ENCODE results near the gene CASD1. TPM values are rescaled to one million over a fixed set of nuclear protein-coding genes. Genes with fewer than 3 reads are reported as not detected.

Gene CASD1
- total and polyA plus RNA-seq, 10 of the 15 experiments (the other 5 are each of a cell fraction or from before 2014, with no cell fraction given) = 4.0 to 18.6 (median 10.7) TPM

DNA sequence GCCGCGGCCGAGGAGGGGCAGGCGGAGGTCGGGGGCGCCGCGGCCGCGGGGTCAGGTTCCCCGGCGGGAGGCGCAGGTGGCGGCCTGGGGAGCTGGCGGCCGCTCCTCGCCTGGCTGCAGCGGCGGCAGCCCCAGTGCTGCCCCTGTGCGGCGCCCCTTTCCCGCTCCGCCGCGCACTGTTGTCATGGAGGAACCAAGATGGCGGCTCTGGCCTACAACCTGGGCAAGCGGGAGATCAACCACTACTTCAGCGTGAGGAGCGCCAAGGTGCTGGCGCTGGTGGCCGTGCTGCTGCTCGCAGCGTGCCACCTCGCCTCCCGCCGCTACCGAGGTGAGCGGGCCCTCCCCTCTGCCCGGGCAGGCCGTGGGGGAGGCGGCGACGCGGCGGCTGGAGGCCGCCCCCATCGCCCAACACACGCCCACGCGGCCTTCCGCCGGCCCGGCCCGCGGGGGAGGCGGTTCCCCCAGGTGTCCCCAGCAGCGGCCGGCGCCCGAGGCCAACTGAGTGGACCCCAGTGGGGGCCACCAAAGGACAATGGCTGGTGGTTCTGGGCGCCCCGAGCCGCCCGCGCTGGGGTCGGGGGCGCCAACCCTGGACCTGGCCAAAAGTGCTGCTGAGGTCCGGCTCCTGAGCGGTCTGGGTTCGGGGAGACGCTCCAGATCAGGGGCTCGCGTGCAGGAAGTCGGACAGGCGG, 425 bp downstream of the CASD1 start (continued):
- TF ChIP-seq STAT1 (conservative IDR thresholded peaks at IDR 0.05) = no peak
- no peak for TF ChIP-seq CEBPB (IDR thresholded peaks at IDR 0.05; ENCODE audit: borderline replicate concordance in 1 of 2, low read depth in 2 of 2, low read length in 2 of 2)
- no peak for TF ChIP-seq IKZF2 (IDR thresholded peaks at IDR 0.05)
- TF ChIP-seq BRCA1 (IDR thresholded peaks at IDR 0.05; ENCODE audit: low read depth, low read length) = no peak
- TF ChIP-seq, protein P1, sequence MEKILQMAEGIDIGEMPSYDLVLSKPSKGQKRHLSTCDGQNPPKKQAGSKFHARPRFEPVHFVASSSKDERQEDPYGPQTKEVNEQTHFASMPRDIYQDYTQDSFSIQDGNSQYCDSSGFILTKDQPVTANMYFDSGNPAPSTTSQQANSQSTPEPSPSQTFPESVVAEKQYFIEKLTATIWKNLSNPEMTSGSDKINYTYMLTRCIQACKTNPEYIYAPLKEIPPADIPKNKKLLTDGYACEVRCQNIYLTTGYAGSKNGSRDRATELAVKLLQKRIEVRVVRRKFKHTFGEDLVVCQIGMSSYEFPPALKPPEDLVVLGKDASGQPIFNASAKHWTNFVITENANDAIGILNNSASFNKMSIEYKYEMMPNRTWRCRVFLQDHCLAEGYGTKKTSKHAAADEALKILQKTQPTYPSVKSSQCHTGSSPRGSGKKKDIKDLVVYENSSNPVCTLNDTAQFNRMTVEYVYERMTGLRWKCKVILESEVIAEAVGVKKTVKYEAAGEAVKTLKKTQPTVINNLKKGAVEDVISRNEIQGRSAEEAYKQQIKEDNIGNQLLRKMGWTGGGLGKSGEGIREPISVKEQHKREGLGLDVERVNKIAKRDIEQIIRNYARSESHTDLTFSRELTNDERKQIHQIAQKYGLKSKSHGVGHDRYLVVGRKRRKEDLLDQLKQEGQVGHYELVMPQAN (conservative IDR thresholded peaks at IDR 0.05) = no peak; the same call in none of the 2 replicates
- peak; percentile 53; the same call in 1 of the 2 replicates for TF ChIP-seq CREM (IDR thresholded peaks at IDR 0.05; ENCODE audit: low read depth)
- TF ChIP-seq NFXL1 (IDR thresholded peaks at IDR 0.05; ENCODE audit: borderline replicate concordance) = 0 out of 2 replicates have a peak, but pooled peaks have one; percentile 27
- TF ChIP-seq SPI1 (IDR thresholded peaks at IDR 0.05; ENCODE audit: borderline replicate concordance, insufficient read depth, low read depth, low read length) = no peak
- TF ChIP-seq, protein P2, sequence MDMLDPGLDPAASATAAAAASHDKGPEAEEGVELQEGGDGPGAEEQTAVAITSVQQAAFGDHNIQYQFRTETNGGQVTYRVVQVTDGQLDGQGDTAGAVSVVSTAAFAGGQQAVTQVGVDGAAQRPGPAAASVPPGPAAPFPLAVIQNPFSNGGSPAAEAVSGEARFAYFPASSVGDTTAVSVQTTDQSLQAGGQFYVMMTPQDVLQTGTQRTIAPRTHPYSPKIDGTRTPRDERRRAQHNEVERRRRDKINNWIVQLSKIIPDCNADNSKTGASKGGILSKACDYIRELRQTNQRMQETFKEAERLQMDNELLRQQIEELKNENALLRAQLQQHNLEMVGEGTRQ (IDR thresholded peaks at IDR 0.05; ENCODE audit: borderline replicate concordance, low read depth, low read length) = no peak
- no peak for TF ChIP-seq ESRRA (IDR thresholded peaks at IDR 0.05; ENCODE audit: low read length)
- no peak for TF ChIP-seq NBN (IDR thresholded peaks at IDR 0.05)
- TF ChIP-seq, protein P3, sequence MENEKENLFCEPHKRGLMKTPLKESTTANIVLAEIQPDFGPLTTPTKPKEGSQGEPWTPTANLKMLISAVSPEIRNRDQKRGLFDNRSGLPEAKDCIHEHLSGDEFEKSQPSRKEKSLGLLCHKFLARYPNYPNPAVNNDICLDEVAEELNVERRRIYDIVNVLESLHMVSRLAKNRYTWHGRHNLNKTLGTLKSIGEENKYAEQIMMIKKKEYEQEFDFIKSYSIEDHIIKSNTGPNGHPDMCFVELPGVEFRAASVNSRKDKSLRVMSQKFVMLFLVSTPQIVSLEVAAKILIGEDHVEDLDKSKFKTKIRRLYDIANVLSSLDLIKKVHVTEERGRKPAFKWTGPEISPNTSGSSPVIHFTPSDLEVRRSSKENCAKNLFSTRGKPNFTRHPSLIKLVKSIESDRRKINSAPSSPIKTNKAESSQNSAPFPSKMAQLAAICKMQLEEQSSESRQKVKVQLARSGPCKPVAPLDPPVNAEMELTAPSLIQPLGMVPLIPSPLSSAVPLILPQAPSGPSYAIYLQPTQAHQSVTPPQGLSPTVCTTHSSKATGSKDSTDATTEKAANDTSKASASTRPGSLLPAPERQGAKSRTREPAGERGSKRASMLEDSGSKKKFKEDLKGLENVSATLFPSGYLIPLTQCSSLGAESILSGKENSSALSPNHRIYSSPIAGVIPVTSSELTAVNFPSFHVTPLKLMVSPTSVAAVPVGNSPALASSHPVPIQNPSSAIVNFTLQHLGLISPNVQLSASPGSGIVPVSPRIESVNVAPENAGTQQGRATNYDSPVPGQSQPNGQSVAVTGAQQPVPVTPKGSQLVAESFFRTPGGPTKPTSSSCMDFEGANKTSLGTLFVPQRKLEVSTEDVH (IDR thresholded peaks at IDR 0.05; ENCODE audit: low read depth, partially characterized antibody) = no peak
- TF ChIP-seq, protein P4, sequence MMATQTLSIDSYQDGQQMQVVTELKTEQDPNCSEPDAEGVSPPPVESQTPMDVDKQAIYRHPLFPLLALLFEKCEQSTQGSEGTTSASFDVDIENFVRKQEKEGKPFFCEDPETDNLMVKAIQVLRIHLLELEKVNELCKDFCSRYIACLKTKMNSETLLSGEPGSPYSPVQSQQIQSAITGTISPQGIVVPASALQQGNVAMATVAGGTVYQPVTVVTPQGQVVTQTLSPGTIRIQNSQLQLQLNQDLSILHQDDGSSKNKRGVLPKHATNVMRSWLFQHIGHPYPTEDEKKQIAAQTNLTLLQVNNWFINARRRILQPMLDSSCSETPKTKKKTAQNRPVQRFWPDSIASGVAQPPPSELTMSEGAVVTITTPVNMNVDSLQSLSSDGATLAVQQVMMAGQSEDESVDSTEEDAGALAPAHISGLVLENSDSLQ (IDR thresholded peaks at IDR 0.05) = no peak
- no peak for TF ChIP-seq BCL11A (IDR thresholded peaks at IDR 0.05; ENCODE audit: low read depth, low read length)
- no peak for TF ChIP-seq SMAD1 (IDR thresholded peaks at IDR 0.05; ENCODE audit: low read depth, partially characterized antibody)
- no peak for TF ChIP-seq HCFC1 (IDR thresholded peaks at IDR 0.05; ENCODE audit: low read length)
- TF ChIP-seq IRF4 (IDR thresholded peaks at IDR 0.05; ENCODE audit: low read depth, low read length) = no peak
- TF ChIP-seq FOXK2 (IDR thresholded peaks at IDR 0.05) = no peak
- no peak for TF ChIP-seq MYB (IDR thresholded peaks at IDR 0.05; ENCODE audit: borderline replicate concordance, low read depth, low read length)
- peak; percentile 26; the same call in 1 of the 2 replicates for TF ChIP-seq ZNF217 (IDR thresholded peaks at IDR 0.05)
- TF ChIP-seq, protein P5, sequence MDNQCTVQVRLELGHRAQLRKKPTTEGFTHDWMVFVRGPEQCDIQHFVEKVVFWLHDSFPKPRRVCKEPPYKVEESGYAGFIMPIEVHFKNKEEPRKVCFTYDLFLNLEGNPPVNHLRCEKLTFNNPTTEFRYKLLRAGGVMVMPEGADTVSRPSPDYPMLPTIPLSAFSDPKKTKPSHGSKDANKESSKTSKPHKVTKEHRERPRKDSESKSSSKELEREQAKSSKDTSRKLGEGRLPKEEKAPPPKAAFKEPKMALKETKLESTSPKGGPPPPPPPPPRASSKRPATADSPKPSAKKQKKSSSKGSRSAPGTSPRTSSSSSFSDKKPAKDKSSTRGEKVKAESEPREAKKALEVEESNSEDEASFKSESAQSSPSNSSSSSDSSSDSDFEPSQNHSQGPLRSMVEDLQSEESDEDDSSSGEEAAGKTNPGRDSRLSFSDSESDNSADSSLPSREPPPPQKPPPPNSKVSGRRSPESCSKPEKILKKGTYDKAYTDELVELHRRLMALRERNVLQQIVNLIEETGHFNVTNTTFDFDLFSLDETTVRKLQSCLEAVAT (IDR thresholded peaks at IDR 0.05) = no peak
- TF ChIP-seq STAT3 (IDR thresholded peaks at IDR 0.05; ENCODE audit: low read depth, low read length) = no peak
- no peak for TF ChIP-seq NRF1 (conservative IDR thresholded peaks at IDR 0.05; ENCODE audit: low read depth, low read length)

Measured in GM12878 (cell line).